WTC11 (cell line): ENCODE results near the gene ZCCHC14. TPM values are rescaled to one million over a fixed set of nuclear protein-coding genes. Genes with fewer than 3 reads are reported as not detected.

Source experiments
- ATAC-seq: fragments of 200-7000 bp; cut with Tn5 transposase; 2 replicates; pipeline ENCODE4 v1.10.0; 2021; ENCODE audit warnings: mild to moderate bottlenecking, moderate library complexity
- CTCF ChIA-PET: fragments of 300-600 bp; sonication (Branson Sonifier 250); formaldehyde crosslinking; loops from one replicate; lab custom pipeline; 2021; ENCODE audit warnings: antibody characterized with exemption; lab: Charles Lee
- POLR2A ChIA-PET: fragments of 350-600 bp; sonication (Branson Sonifier 250); formaldehyde crosslinking; loops from one replicate; lab custom pipeline; 2021; ENCODE audit warnings: antibody characterized with exemption; lab: Charles Lee
- DNase-seq: peaks from one replicate; pipeline ENCODE4 v3.0.0; 2021; ENCODE audit warnings: low spot score
- H3K27ac Mint-ChIP-seq: 2 replicates; pipeline ENCODE4 v1.8.0; 2021; ENCODE audit warnings: mixed read lengths
- H3K27me3 Mint-ChIP-seq: 2 replicates; pipeline ENCODE4 v1.8.0; 2021; ENCODE audit warnings: low read depth, mild to moderate bottlenecking, moderate library complexity, mixed read lengths
- H3K36me3 Mint-ChIP-seq: 2 replicates; pipeline ENCODE4 v1.8.0; 2021; ENCODE audit warnings: mixed read lengths
- H3K4me1 Mint-ChIP-seq: 2 replicates; pipeline ENCODE4 v1.8.0; 2022; ENCODE audit warnings: mixed read lengths
- H3K4me3 Mint-ChIP-seq: 2 replicates; pipeline ENCODE4 v1.8.0; 2021; ENCODE audit warnings: mild to moderate bottlenecking, moderate library complexity, mixed read lengths
- H3K9me3 Mint-ChIP-seq: 2 replicates; pipeline ENCODE4 v1.8.0; 2021; ENCODE audit warnings: mixed read lengths
- ARID4B ChIP-seq: sonication (generic); formaldehyde crosslinking; IDR thresholded peaks from 2 replicates; pipeline ENCODE4 v1.8.0; 2023; ENCODE audit warnings: missing genetic modification reagents, mild to moderate bottlenecking, borderline replicate concordance
- ATF3 ChIP-seq: sonication (generic); formaldehyde crosslinking; conservative IDR thresholded peaks from 2 replicates; pipeline ENCODE4 v1.8.1; 2022; ENCODE audit warnings: mild to moderate bottlenecking, missing genetic modification reagents
- CREB1 ChIP-seq: sonication (generic); formaldehyde crosslinking; IDR thresholded peaks from 2 replicates; pipeline ENCODE4 v1.8.0; 2023; ENCODE audit warnings: mild to moderate bottlenecking, missing genetic modification reagents
- E2F4 ChIP-seq: sonication (generic); formaldehyde crosslinking; IDR thresholded peaks from 2 replicates; pipeline ENCODE4 v1.8.1; 2022; ENCODE audit warnings: low read depth, mild to moderate bottlenecking, moderate library complexity, missing genetic modification reagents, borderline replicate concordance
- EMX1 ChIP-seq: fragments of 250-450 bp; sonication (Bioruptor Pico); IDR thresholded peaks from 2 replicates; pipeline ENCODE4 v1.8.0; 2021; ENCODE audit warnings: mild to moderate bottlenecking
- ESRRA ChIP-seq: sonication (generic); formaldehyde crosslinking; IDR thresholded peaks from 2 replicates; pipeline ENCODE4 v1.8.1; 2022; ENCODE audit warnings: mild to moderate bottlenecking, missing genetic modification reagents, borderline replicate concordance
- ETV6 ChIP-seq: sonication (generic); formaldehyde crosslinking; IDR thresholded peaks from 2 replicates; pipeline ENCODE4 v1.8.1; 2022; ENCODE audit warnings: mild to moderate bottlenecking, missing genetic modification reagents
- FOXJ3 ChIP-seq: sonication (generic); formaldehyde crosslinking; IDR thresholded peaks from 2 replicates; pipeline ENCODE4 v1.9.0; 2021; ENCODE audit warnings: missing genetic modification reagents, mild to moderate bottlenecking, borderline replicate concordance
- NR2C2 ChIP-seq: sonication (generic); formaldehyde crosslinking; IDR thresholded peaks from 2 replicates; pipeline ENCODE4 v1.8.0; 2022; ENCODE audit warnings: mild to moderate bottlenecking, missing genetic modification reagents
- OVOL2 ChIP-seq: fragments of 250-450 bp; sonication (Bioruptor Pico); IDR thresholded peaks from 2 replicates; pipeline ENCODE4 v1.9.0; 2021; ENCODE audit warnings: mild to moderate bottlenecking, borderline replicate concordance
- SMAD3 ChIP-seq: sonication (generic); formaldehyde crosslinking; IDR thresholded peaks from 2 replicates; pipeline ENCODE4 v1.8.0; 2022; ENCODE audit warnings: missing genetic modification reagents, mild to moderate bottlenecking, borderline replicate concordance
- ZNF121 ChIP-seq: sonication (generic); formaldehyde crosslinking; IDR thresholded peaks from 2 replicates; pipeline ENCODE4 v1.8.0; 2023; ENCODE audit warnings: missing genetic modification reagents
- ZNF219 ChIP-seq: sonication (generic); formaldehyde crosslinking; IDR thresholded peaks from 2 replicates; pipeline ENCODE4 v1.8.0; 2023; ENCODE audit warnings: missing genetic modification reagents, mild to moderate bottlenecking, borderline replicate concordance
- ZNF423 ChIP-seq: fragments of 250-450 bp; sonication (Bioruptor Pico); IDR thresholded peaks from 2 replicates; pipeline ENCODE4 v2.1.2; 2022; ENCODE audit warnings: mild to moderate bottlenecking, moderate library complexity
- total RNA-seq: library from RNA; stranded (reverse); gene quantifications from 3 replicates; pipeline ENCODE4 v1.2.3, GENCODE V29; 2021

The ZCCHC14 gene
- total RNA-seq, 1 experiment from 2014 or later, result 33.8 TPM

GRCh38 chr16:87361916-87362619 lies 130.8 kb downstream of the ZCCHC14 start:
- ATAC-seq (no peak), DNase-seq (no peak)
- H3K4me3 Mint-ChIP-seq, result no peak overlapping the region
- H3K9me3 Mint-ChIP-seq, result no peaks in the 10 kb centered on the region
- H3K27ac Mint-ChIP-seq, result no peak overlapping the region
- TF ChIP-seq ZNF121 (peak; percentile 70; the same call in 1 of the 2 replicates), ATF3 (CRISPR knock-in tag) (no peak), EMX1 (no peak)
- POLR2A ChIA-PET, result no interaction called here
- CTCF ChIA-PET, result no interaction called here
- H3K36me3 Mint-ChIP-seq, result peaks cover 15% of the 10 kb centered on the region
- no peaks in the 10 kb centered on the region for H3K4me1 Mint-ChIP-seq
- no peaks in the 10 kb centered on the region for H3K27me3 Mint-ChIP-seq

- no peaks in the 10 kb centered on the region for H3K4me1 Mint-ChIP-seq
- POLR2A ChIA-PET, result no interaction called here
Measured at GRCh38 chr16:87360862-87361610, 131.8 kb downstream of the ZCCHC14 start.

GRCh38 chr16:87359121-87359520 lies 133.7 kb downstream of the ZCCHC14 start:
- Mint-ChIP-seq H3K4me1 (no peaks in the 10 kb centered on the region), H3K9me3 (no peaks in the 10 kb centered on the region), H3K27ac (peak overlapping the region; percentile 33; the same call in 1 of the 2 replicates), H3K27me3 (no peaks in the 10 kb centered on the region), H3K4me3 (no peak overlapping the region), H3K36me3 (peaks cover 15% of the 10 kb centered on the region)
- ATAC-seq (no peak), DNase-seq (no peak)
- ChIA-PET POLR2A (no interaction called here), CTCF (no interaction called here)
- TF ChIP-seq OVOL2 (CRISPR knock-in tag) (no peak), ZNF219 (CRISPR knock-in tag) (no peak), ESRRA (CRISPR knock-in tag) (no peak)

More at GRCh38 chr16:87360862-87361610, 131.8 kb downstream of the ZCCHC14 start:
- Mint-ChIP-seq H3K9me3 (no peaks in the 10 kb centered on the region), H3K4me3 (no peak overlapping the region), H3K27ac (no peak overlapping the region), H3K36me3 (peaks cover 15% of the 10 kb centered on the region), H3K27me3 (no peaks in the 10 kb centered on the region)
- DNase-seq (no peak), ATAC-seq (no peak)
- CTCF ChIA-PET, result no interaction called here
- TF ChIP-seq ZNF423 (CRISPR knock-in tag) (no peak), CREB1 (CRISPR knock-in tag) (no peak), ZNF121 (no peak), NR2C2 (CRISPR knock-in tag) (no peak), E2F4 (no peak), ETV6 (CRISPR knock-in tag) (no peak), ARID4B (CRISPR knock-in tag) (no peak), FOXJ3 (CRISPR knock-in tag) (no peak), SMAD3 (CRISPR knock-in tag) (no peak)
